ENCODE results near the gene RCOR3. TPM values are rescaled to one million over a fixed set of nuclear protein-coding genes. Genes with fewer than 3 reads are reported as not detected.

RCOR3 gene
- 20.7 to 24.1 TPM (median 22.8 TPM) in 5 replicates for total RNA-seq (2022; extraction: Qiagen RNA extraction; ENCODE audit: low read depth)

GRCh38 chr1:211258756-211259637 lies at the start of gene RCOR3:
Gene RCOR3 (plus strand): TSS chr1:211259366. CDS start chr1:211259561, 195 bp downstream.

GRCh38 chr1:211326528-211327345 lies 67.6 kb downstream of the RCOR3 start, which contains the start of gene TRAF5:
Gene TRAF5 (plus strand): TSS chr1:211326833. CDS start chr1:211353240, 26,407 bp downstream.

Other genes with a start within 250 kb of the RCOR3 start
- 1.6 to 3.4 TPM (median 2.8 TPM) in 5 replicates for gene KCNH1, start 125.2 kb upstream of the RCOR3 start, total RNA-seq (2022; extraction: Qiagen RNA extraction; ENCODE audit: low read depth)
- 6.3 to 7.4 TPM (median 7.1 TPM) in 5 replicates for gene TRAF5, start 67.5 kb downstream of the RCOR3 start, total RNA-seq (2022; extraction: Qiagen RNA extraction; ENCODE audit: low read depth)
- gene RD3, start 232.8 kb downstream of the RCOR3 start, total RNA-seq (2022; extraction: Qiagen RNA extraction; ENCODE audit: low read depth) = not detected in 5 replicates

Measured in A549 treated with RU486 at 1 μM for 4 hours (cell line).